Adrenal gland (tissue), 12 donors: ENCODE results near the gene FHIT. TPM values are rescaled to one million over a fixed set of nuclear protein-coding genes. Genes with fewer than 3 reads are reported as not detected.

Source experiments
- DNase-seq, 7 donors: peaks; one replicate each; pipeline ENCODE4 v3.0.0-alpha.2; 2019 to 2020
- H3K27ac ChIP-seq, 5 donors: fragments of 200-600 bp; sonication (generic) in 4 of 5; 1 replicate in 3 of 5; 2 replicates in 2 of 5; pipeline versions ENCODE4 v1.5.1 to v1.8.0; 2016 to 2020; ENCODE audit warnings: mild to moderate bottlenecking in 1 of 5
- H3K27me3 ChIP-seq: fragments of 200-600 bp; 2 replicates; pipeline ENCODE4 v1.8.0; 2021
- H3K36me3 ChIP-seq, 2 donors: fragments of 200-600 bp; replicated peaks in 1 of 2; 1 replicate in 1 of 2; 2 replicates in 1 of 2; pipeline versions ENCODE4 v1.5.1 to v1.8.0; 2018 to 2022
- H3K4me1 ChIP-seq, 2 donors: fragments of 200-600 bp; replicated peaks in 1 of 2; 1 replicate in 1 of 2; 2 replicates in 1 of 2; pipeline versions ENCODE4 v1.5.1 to v1.8.0; 2018 to 2021
- H3K4me3 ChIP-seq, 4 donors: fragments of 200-600 bp; sonication (generic) in 3 of 4; one replicate each; pipeline ENCODE4 v1.5.1; 2016 to 2018
- H3K9me3 ChIP-seq, 3 donors: fragments of 200-600 bp; sonication (generic) in 1 of 3; replicated peaks in 1 of 3; 1 replicate in 2 of 3; 2 replicates in 1 of 3; pipeline versions ENCODE4 v1.5.1 to v1.8.0; 2016 to 2021
- CTCF ChIP-seq, 6 experiments: fragments of 450-650 bp in 4 of 6; fragments of 200-600 bp in 2 of 6; sonication (generic) in 1 of 6; IDR thresholded peaks; 1 replicate in 5 of 6; 2 replicates in 1 of 6; pipeline versions ENCODE4 v1.5.1 to v1.8.0; 2016 to 2021; ENCODE audit warnings: antibody characterized with exemption in 6 of 6, mild to moderate bottlenecking in 2 of 6, moderate library complexity in 1 of 6
- POLR2A ChIP-seq, 2 donors: fragments of 450-650 bp; IDR thresholded peaks; one replicate each; pipeline ENCODE4 v1.6.1; 2017; ENCODE audit warnings: antibody characterized with exemption in 2 of 2, mild to moderate bottlenecking in 2 of 2, moderate library complexity in 1 of 2
- WGBS, 4 donors: extraction: QIAGEN DNeasy Blood & Tissue Kit in 2 of 4; methylation state at CpG; one replicate each; pipeline versions ENCODE4 v1.1.5 to v1.1.7; 2013 to 2017; 5-methylcytosine and 5-hydroxymethylcytosine counted together
- intact Hi-C, 2 donors: fragments of 100-400 bp; cut with DNase I; formaldehyde crosslinking; loops; one replicate each; pipeline versions ENCODE4 v1.14.1 to v1.15.0; 2022 to 2023
- polyA plus RNA-seq, 3 donors: library from polyadenylated mRNA; stranded (reverse); fragments of 200-250 nt in 2 of 3; fragments of 350-450 nt in 1 of 3; fragmentation: Illumina TruSeq in 1 of 3; extraction: RNeasy Lipid Tissue Mini Kit (QIAGEN cat#74804) in 1 of 3; gene quantifications; one replicate each; pipeline ENCODE4 v1.2.3, GENCODE V29; 2013 to 2014
- total RNA-seq, 9 donors: library from RNA; depleted of rRNA in 4 of 9; stranded (reverse); fragments of >200 nt in 4 of 9; fragments of 120-200 nt in 1 of 9; fragmentation: NEBNext Ultra II Directional in 1 of 9; extraction: Animal tissue kit (Norgen Biotek cat#: 25700) in 1 of 9; gene quantifications; one replicate each; pipeline versions ENCODE4 v1.1.0 to v1.2.4, GENCODE V29; 2013 to 2023
- donor health status: healthy with polysubstance abuse.
- donor health status: Bipolar disorder and iron deficiency.
- donor health status: DM: yes; HTN: yes; CAD: no.
- donor health status: DM: no; HTN: no; CAD: no.
- donor health status: DM: no; HTN: no; CAD: no.
- donor health status: DM: yes; HTN: yes; CAD: no.

FHIT gene
- total and polyA plus RNA-seq, 12 donors, result 14.1 to 43.9 (median 28.8) TPM

GRCh38 chr3:59879031-59879581, 1372.1 kb downstream of the FHIT start:
- DNase-seq, result no peak
- intact Hi-C loops, result no loop called here
- no peaks in the 10 kb centered on the region for H3K4me1 ChIP-seq
- no peaks in the 10 kb centered on the region for H3K36me3 ChIP-seq
- no peaks in the 10 kb centered on the region for H3K27me3 ChIP-seq
- 26 to 38% (median 33%) methylated on average over 2 of the region's 2 CpGs for WGBS, 4 donors
- H3K4me3 ChIP-seq, result no peak overlapping the region
- TF ChIP-seq POLR2A (IDR thresholded peaks at IDR 0.05), result no peak
- H3K27ac ChIP-seq, result no peak overlapping the region
- no peaks in the 10 kb centered on the region for H3K9me3 ChIP-seq

DNA sequence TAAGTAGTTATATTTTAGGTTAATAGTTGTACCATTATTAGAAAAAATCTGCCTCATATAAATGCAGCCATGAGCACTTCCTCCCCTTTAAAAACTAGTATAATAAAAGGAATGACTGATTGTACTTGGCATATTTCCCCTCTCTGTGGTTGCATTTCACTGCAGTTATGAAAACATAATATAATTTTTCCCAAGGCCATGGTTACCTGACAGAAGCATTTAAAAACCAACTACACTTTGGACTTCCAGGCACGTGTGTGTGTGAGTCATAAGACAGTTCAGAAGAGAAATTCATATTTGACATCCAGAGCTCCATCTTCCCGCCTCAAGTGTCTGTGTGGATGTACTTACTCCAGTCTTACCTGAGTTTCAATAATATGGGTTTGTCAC, 1373.2 kb downstream of the FHIT start:
- Histone ChIP-seq H3K27ac (no peak overlapping the region), H3K36me3 (no peaks in the 10 kb centered on the region), H3K9me3 (no peaks in the 10 kb centered on the region), H3K4me3 (no peak overlapping the region), H3K4me1 (no peaks in the 10 kb centered on the region), H3K27me3 (no peaks in the 10 kb centered on the region)
- DNase-seq, result no peak
- intact Hi-C loops, result no loop called here
- WGBS, 4 donors, result 52 to 62% (median 58%) methylated on average over 2 of the region's 2 CpGs
- TF ChIP-seq POLR2A (IDR thresholded peaks at IDR 0.05) (no peak), CTCF (IDR thresholded peaks at IDR 0.05) (no peak)

DNA sequence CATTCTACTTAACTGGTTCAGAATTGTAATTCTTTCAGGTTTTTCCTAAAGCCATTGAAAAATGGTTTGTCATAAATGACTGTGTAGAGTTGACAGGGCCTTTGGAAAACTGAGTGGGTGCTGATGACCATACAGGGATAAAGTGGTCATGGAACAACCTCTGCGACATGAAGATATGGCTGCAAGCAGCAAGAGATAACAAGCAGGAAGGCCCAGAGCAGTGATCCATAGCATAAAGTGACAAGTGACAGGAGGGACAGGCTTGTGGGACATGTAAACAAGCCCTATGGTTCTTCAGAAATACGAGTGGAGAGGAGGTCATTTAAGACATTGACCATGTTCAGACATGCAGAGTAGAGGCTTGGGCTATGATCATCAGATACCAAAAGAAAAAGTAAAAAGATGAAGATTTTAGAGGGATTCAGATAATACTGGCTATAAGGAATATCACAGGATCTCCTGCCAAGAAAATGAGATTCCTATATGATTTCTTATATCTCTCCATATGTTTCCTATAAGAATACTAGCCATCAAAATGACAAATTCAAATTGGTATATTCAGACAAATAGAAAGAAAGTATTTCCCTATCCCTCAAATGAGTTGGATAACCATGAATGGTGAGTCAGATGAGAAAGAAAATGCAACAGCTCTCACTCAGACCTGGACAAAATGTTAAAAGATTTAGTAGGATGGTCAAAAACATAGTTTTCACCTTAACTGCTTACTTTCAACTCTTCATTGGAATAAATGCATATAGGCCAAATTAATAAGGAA, 1373.8 kb downstream of the FHIT start:
- TF ChIP-seq POLR2A (IDR thresholded peaks at IDR 0.05), result no peak
- TF ChIP-seq CTCF (IDR thresholded peaks at IDR 0.05), result no peak
- WGBS, 4 donors, result 90 to 96% (median 93%) methylated on average over 2 of the region's 2 CpGs

DNA sequence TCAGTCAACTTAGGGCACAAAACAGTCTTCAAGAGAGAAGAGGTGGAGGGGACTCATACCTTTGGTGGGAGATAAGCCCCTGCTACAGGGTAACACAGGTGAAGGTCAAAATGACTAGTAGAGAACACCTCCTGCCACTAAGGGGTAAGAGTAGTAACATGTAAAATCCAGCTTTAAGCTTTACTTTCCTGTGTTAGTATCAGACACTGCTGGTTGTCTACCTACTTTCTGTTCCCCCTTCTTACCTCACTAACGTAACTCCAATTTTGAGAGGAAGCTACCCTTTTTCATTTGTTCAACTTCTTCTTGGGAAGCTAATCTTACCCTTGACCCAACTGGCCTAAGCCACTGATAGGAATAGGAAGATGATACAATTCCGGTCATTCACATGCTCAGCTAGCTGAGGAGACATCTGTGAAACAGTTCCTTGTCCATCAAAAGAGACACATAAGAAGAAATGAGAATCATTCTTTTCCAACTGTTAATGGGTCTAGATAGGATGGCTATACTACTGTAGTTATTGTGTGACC, 1374.7 kb downstream of the FHIT start:
- no peaks in the 10 kb centered on the region for H3K9me3 ChIP-seq
- no peak overlapping the region for H3K4me3 ChIP-seq
- H3K27ac ChIP-seq, result no peak overlapping the region
- no peaks in the 10 kb centered on the region for H3K27me3 ChIP-seq
- no peak for DNase-seq
- 53 to 92% (median 89%) methylated on average over 2 of the region's 2 CpGs for WGBS, 4 donors
- no peaks in the 10 kb centered on the region for H3K4me1 ChIP-seq
- intact Hi-C loops, result no loop called here
- no peaks in the 10 kb centered on the region for H3K36me3 ChIP-seq
- no peak for TF ChIP-seq POLR2A (IDR thresholded peaks at IDR 0.05)
- TF ChIP-seq CTCF (IDR thresholded peaks at IDR 0.05), result no peak

More for the DNA sequence above, 1373.8 kb downstream of the FHIT start:
- DNase-seq, result no peak
- H3K27ac ChIP-seq, result no peak overlapping the region
- no peak overlapping the region for H3K4me3 ChIP-seq
- intact Hi-C loops, result no loop called here
- no peaks in the 10 kb centered on the region for H3K9me3 ChIP-seq
- H3K4me1 ChIP-seq, result no peaks in the 10 kb centered on the region
- no peaks in the 10 kb centered on the region for H3K27me3 ChIP-seq
- no peaks in the 10 kb centered on the region for H3K36me3 ChIP-seq
